ENCODE measurements around the gene PPT1. TPM values are rescaled to one million over a fixed set of nuclear protein-coding genes. Genes with fewer than 3 reads are reported as not detected.
A peak's percentile ranks its signal among the peaks of the same experiment; 100 is the strongest.

Gene PPT1
- total and polyA plus RNA-seq, 2 of the 13 experiments (the other 11 are each of a cell fraction or from before 2014, with no cell fraction given): 129 TPM

- TF ChIP-seq REST (IDR thresholded peaks at IDR 0.05; ENCODE audit: borderline replicate concordance in 1 of 2, low read depth in 1 of 2, low read length in 2 of 2) (no peak), HNF4A (CRISPR knock-in tag; IDR thresholded peaks at IDR 0.05) (no peak), PCBP1 (IDR thresholded peaks at IDR 0.05; ENCODE audit: borderline replicate concordance, low read depth, low read length) (no peak), ZNF512 (CRISPR knock-in tag; IDR thresholded peaks at IDR 0.05) (0 out of 2 replicates have a peak, but pooled peaks have one; percentile 29), ATAD3A (CRISPR knock-in tag; IDR thresholded peaks at IDR 0.05) (no peak), TBX3 (IDR thresholded peaks at IDR 0.05; ENCODE audit: borderline replicate concordance) (peak; percentile 20; the same call in 1 of the 2 replicates), MXI1 (IDR thresholded peaks at IDR 0.05; ENCODE audit: borderline replicate concordance, low read depth, low read length) (peak; percentile 46; the same call in 1 of the 3 replicates), ELF3 (CRISPR knock-in tag; IDR thresholded peaks at IDR 0.05) (0 out of 2 replicates have a peak, but pooled peaks have one; percentile 72), IKZF1 (IDR thresholded peaks at IDR 0.05) (no peak), MTF1 (CRISPR knock-in tag; IDR thresholded peaks at IDR 0.05) (no peak), DMTF1 (CRISPR knock-in tag; IDR thresholded peaks at IDR 0.05) (no peak), U2AF2 (IDR thresholded peaks at IDR 0.05; ENCODE audit: low read depth, low read length) (no peak), ZBTB14 (CRISPR knock-in tag; IDR thresholded peaks at IDR 0.05) (no peak), AHR (CRISPR knock-in tag; IDR thresholded peaks at IDR 0.05) (no peak), RBM22 (optimal IDR thresholded peaks at IDR 0.05; ENCODE audit: low read length) (no peak), ZNF614 (CRISPR knock-in tag; IDR thresholded peaks at IDR 0.05; ENCODE audit: borderline replicate concordance) (no peak), SPEN (CRISPR knock-in tag; IDR thresholded peaks at IDR 0.05; ENCODE audit: low read depth) (no peak; the same call in 1 of the 2 replicates), HOXA3 (CRISPR knock-in tag; IDR thresholded peaks at IDR 0.05) (peak; percentile 7; the same call in 1 of the 2 replicates)
These were observed 56.3 kb downstream of the PPT1 start, which contains the start of gene CAP1 (continued) for GRCh38 chr1:40040511-40041465.
